Stimulated activated effector memory CD8-positive, alpha-beta T cell treated with anti-CD3 and anti-CD28 coated beads, Interleukin-12 subunit alpha, Interleukin-12 subunit beta, amount 100 ng/mL, for 72 hours (primary cell): ENCODE data around the gene TRIM72.
"Not testable (repeated sequence)": the region's sequence is repeated elsewhere in the genome, so short reads cannot be mapped to it uniquely, and the experiment has no call there.

Source experiments
- ATAC-seq: fragments of 150-1000 bp; cut with Tn5 transposase; 2 replicates; pipeline ENCODE4 v1.10.0; 2021
- DNase-seq, 2 donors: peaks; one replicate each; pipeline ENCODE4 v3.0.0; 2021 to 2022; ENCODE audit warnings: low spot score in 2 of 2
- H3K27ac Mint-ChIP-seq: one replicate; pipeline ENCODE4 v1.8.0; 2022; ENCODE audit warnings: mild to moderate bottlenecking, mixed read lengths
- H3K36me3 Mint-ChIP-seq: one replicate; pipeline ENCODE4 v1.8.0; 2022; ENCODE audit warnings: mild to moderate bottlenecking, mixed read lengths
- H3K4me1 Mint-ChIP-seq: one replicate; pipeline ENCODE4 v1.8.0; 2022; ENCODE audit warnings: mixed read lengths
- H3K4me3 Mint-ChIP-seq: one replicate; pipeline ENCODE4 v1.8.0; 2022; ENCODE audit warnings: mild to moderate bottlenecking, mixed read lengths
- H3K9me3 Mint-ChIP-seq: one replicate; pipeline ENCODE4 v1.8.0; 2022; ENCODE audit warnings: mixed read lengths

TRIM72 gene

DNA sequence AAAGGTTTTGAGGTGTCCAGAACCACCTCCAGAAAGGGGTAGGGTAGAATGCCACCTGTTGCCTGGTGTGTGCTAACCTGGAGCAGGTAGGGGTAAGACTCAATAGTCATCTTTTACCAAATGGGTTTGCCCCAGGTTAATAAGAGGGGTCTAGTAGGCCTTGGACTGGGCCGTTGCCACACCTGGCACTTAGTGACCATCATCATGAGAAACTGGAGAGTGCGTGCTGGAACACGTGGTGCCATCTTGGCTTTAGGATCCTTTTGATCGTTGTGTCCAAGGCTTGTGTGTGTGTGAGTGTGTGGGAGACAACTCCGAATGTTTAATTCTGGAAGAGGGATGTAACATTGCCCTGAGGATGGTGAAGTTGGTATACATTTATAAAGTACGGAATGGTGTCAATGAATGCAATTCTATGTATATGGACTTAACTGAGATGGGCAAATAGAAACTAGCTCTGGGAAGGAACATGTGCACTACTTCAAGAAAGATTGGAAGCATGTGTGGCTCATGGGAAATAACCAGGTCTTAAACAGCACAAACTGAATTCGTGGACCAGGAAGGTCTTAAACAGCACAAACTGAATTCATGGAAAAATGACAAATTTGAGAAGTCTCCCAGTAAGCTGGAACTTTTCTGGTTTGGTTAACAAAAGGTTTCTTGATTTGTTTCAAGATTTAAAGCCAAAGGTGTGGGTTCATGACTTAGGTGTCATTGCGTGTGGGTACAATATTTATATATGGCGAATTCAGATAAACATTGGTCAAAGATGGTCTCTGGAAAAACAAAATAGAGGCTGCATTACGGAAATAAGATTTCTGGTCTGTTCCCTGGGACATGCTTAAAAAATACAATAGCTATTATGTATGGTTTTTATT, 26.8 kb upstream of the TRIM72 start:
- Mint-ChIP-seq H3K4me3 (no peak overlapping the region), H3K4me1 (peaks cover 98% of the 10 kb centered on the region), H3K9me3 (no peaks in the 10 kb centered on the region), H3K27ac (peak overlapping the region; percentile 100), H3K36me3 (peaks cover 100% of the 10 kb centered on the region)
- no peak for ATAC-seq
- DNase-seq: no peak

DNA sequence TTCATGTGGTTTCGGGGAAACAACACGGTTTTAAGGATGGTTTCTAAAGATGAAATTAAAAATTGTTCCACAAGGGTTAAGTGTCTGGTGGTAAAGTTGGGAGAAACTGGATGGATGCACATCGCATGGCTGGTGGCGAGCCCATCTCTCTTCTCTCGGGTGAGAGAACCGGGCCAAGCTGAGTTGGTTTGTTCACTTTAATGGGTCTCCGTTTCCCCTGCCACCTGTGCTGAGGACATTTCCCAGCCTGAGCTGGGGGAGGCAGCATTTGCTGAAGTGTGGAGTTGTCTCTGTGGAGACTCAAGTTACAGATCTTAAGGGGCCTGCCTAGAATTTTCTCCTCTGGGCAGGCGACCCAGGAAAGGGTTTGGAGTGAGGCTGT, 26.1 kb upstream of the TRIM72 start:
- no peak overlapping the region for H3K4me3 Mint-ChIP-seq
- H3K4me1 Mint-ChIP-seq: peaks cover 93% of the 10 kb centered on the region
- ATAC-seq: no peak
- peak overlapping the region; percentile 100 for H3K27ac Mint-ChIP-seq
- H3K36me3 Mint-ChIP-seq: peaks cover 100% of the 10 kb centered on the region
- H3K9me3 Mint-ChIP-seq: no peaks in the 10 kb centered on the region
- DNase-seq: no peak

DNA sequence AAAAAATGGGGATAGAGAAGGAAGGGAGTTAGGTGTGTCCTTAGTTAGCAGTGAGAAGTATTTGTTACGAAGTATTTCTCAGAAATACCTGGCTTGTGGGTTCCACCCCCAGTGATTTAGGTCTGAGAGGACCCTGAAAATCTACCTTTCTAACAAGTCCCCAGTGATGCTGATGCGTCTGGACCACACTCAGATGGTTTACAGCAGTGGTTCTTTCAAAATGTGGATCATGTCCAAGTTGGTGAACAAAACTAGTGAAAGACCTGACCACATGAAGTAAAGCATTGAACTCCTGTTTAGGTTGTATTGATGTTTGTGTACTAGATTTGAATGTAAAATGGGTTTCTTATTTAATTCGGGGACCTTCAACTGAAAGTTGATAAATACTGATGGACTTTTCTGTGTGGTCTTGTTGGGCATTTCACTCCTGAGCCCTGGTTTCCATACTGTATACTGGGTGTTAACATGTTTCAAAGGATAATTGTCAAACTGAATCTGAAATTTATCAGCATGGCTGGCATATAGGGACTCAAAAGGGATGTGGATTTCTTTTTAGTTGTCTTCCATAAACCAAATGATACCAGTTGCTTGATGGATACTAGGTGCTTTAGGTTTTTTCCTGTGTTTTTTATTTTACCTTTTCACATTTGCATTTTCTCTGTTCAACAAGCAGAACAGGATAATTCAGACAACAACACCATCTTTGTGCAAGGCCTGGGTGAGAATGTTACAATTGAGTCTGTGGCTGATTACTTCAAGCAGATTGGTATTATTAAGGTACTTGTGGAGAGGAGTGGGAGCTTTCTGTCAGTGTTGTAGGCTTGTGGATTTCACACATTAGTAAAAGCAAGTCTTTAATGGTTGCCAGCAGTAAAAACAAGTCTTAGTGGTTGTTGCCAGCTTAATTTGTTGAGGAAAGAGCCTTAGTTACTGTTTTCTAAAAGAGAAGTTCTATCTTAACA, 25.2 kb upstream of the TRIM72 start:
- Mint-ChIP-seq H3K36me3 (peaks cover 100% of the 10 kb centered on the region), H3K4me3 (peak overlapping the region; percentile 19), H3K27ac (peak overlapping the region; percentile 100), H3K4me1 (peaks cover 93% of the 10 kb centered on the region), H3K9me3 (no peaks in the 10 kb centered on the region)
- ATAC-seq (no peak), DNase-seq (no peak)

DNA sequence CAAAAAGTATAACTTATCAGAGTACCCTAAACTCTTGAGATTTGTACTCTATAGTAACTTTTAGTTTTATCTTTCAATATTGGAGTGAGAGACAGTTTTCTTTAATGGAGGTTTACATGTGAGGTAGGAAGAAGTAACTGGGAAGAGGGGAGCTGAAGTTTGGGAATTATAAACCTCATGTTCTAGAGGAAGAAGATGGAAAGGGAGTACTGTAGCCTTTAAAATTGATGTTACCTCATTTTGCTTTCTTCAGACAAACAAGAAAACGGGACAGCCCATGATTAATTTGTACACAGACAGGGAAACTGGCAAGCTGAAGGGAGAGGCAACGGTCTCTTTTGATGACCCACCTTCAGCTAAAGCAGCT, 24.5 kb upstream of the TRIM72 start:
- peak overlapping the region; percentile 19 for H3K4me3 Mint-ChIP-seq
- H3K4me1 Mint-ChIP-seq: peaks cover 93% of the 10 kb centered on the region
- no peak for DNase-seq
- peaks cover 100% of the 10 kb centered on the region for H3K36me3 Mint-ChIP-seq
- no peaks in the 10 kb centered on the region for H3K9me3 Mint-ChIP-seq
- H3K27ac Mint-ChIP-seq: peak overlapping the region; percentile 100
- no peak for ATAC-seq

DNA sequence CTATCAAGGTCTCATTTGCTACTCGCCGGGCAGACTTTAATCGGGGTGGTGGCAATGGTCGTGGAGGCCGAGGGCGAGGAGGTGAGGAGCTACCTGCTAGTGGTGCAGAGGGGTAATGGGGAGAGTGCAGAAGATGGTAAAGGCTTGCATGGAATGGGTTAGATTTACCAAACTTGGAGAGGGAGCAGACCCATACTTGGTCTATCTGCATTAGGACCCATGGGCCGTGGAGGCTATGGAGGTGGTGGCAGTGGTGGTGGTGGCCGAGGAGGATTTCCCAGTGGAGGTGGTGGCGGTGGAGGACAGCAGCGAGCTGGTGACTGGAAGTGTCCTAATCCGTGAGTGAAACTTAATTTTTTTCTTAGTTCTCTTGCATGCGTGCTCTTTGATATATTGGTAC, 23.9 kb upstream of the TRIM72 start:
- Mint-ChIP-seq H3K9me3 (no peaks in the 10 kb centered on the region), H3K4me1 (peaks cover 86% of the 10 kb centered on the region), H3K4me3 (peak overlapping the region; percentile 19), H3K36me3 (peaks cover 100% of the 10 kb centered on the region), H3K27ac (peak overlapping the region; percentile 100)
- no peak for DNase-seq
- no peak for ATAC-seq

DNA sequence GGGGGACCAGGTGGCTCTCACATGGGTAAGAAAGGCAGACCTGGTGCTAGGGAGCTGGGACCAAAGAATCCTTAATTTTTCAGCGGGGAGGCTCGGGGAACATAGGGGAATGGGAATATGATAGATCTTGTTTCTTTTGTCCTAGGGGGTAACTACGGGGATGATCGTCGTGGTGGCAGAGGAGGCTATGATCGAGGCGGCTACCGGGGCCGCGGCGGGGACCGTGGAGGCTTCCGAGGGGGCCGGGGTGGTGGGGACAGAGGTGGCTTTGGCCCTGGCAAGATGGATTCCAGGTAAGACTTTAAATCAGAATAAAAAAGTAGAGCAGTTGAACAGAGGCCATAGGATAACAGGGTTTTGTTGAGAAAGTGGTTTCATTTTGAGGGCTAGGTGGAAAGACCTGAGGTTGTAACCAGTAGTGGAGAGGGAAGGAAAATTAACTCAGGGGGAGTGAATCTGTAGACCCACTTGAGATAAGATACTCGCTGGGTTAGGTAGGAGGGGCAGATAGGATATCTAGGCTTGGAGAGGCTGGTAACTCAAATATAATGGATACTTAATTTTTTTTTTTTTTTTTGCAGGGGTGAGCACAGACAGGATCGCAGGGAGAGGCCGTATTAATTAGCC, 23.0 kb upstream of the TRIM72 start:
- no peak for ATAC-seq
- H3K9me3 Mint-ChIP-seq: no peaks in the 10 kb centered on the region
- H3K4me1 Mint-ChIP-seq: peaks cover 79% of the 10 kb centered on the region
- peak overlapping the region; percentile 100 for H3K27ac Mint-ChIP-seq
- H3K4me3 Mint-ChIP-seq: no peak overlapping the region
- H3K36me3 Mint-ChIP-seq: peaks cover 100% of the 10 kb centered on the region
- DNase-seq: no peak

DNA sequence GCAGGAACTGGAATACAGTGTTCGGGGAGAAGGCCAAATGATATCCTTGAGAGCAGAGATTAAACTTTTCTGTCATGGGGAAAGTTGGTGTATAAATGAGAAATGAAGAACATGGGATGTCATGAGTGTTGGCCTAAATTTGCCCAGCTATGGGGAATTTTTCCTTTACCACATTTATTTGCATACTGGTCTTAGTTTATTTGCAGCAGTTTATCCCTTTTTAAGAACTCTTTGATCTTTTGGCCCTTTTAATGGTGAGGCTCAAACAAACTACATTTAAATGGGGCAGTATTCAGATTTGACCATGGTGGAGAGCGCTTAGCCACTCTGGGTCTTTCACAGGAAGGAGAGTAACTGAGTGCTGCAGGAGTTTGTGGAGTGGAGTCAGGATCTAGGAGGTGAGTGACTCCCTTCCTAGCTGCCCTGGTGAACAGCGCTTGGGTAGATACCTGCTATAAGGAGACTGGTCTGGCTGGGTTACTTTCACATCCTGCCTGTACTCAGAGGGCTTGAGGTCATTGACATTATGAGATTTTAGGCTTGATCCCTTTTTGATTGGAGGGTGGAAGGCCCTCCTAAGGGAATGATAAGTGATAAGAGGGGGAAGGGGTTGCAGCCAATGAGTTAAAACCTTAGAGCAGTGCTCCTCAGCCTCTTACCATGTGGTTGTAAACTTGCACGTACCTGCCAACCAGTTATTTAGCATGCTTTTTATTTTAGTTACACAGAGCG, 22.1 kb upstream of the TRIM72 start:
- Mint-ChIP-seq H3K4me3 (no peak overlapping the region), H3K36me3 (peaks cover 100% of the 10 kb centered on the region), H3K4me1 (peaks cover 74% of the 10 kb centered on the region), H3K9me3 (no peaks in the 10 kb centered on the region), H3K27ac (peak overlapping the region; percentile 100)
- ATAC-seq (no peak), DNase-seq (no peak)

DNA sequence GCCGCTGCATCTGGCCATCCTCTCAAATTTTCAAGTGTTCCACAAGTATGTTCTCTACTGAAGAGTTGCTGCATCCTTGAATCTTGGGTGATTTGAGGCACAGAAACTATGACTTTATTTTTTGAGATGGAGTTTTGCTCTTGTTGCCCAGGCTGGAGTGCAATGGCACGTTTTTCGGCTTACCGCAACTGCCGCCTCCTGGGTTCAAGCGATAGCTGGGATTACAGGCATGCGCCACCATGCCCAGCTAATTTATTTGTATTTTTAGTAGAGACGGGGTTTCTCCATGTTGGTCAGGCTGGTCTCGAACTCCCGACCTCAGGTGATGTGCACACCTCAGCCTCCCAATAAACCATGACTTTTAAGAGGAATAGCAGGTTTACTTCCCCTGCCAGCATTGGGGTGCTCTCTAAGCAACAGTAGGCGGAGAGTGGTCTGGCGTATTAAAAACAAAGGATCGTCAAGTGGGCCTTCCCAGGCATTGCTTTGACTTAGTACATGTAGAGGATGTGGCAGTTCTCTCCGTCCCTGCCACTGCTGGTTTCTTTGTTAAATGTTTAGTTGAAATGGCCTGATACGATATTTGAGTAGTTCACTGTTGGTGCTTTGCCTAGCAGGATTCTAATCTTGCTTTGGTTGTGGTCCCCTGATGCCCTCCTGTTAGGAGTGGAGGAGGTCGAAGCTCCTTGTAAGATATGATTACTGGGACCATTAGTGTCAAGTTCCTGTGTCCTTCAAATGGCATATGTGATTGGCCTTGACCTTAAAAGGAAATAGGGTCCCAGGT, 20.9 kb upstream of the TRIM72 start:
- Mint-ChIP-seq H3K27ac (peak overlapping the region; percentile 50), H3K4me3 (no peak overlapping the region), H3K4me1 (peaks cover 63% of the 10 kb centered on the region), H3K36me3 (peaks cover 100% of the 10 kb centered on the region), H3K9me3 (no peaks in the 10 kb centered on the region)
- DNase-seq: no peak
- no peak for ATAC-seq

DNA sequence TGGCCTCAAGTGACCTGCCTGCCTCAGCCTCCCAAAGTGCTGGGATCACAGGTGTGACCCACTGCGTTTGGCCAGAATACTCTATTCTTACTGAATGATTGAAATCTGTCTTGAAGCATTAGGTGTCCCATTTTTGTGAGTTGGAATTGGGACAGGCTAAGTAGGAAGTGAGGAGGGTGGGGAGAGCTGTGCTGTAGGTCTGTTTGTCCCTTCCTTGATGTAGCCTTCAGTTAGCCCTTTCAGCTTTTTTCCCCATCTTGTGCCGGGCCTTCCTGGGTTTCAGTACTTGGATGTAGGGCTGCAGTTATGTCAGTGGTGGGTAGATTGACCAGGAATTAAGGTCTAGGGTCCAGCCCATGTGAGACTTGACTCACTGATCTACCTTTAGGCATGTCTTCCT, 20.0 kb upstream of the TRIM72 start:
- ATAC-seq (no peak), DNase-seq (no peak)
- no peaks in the 10 kb centered on the region for H3K9me3 Mint-ChIP-seq
- H3K36me3 Mint-ChIP-seq: peaks cover 98% of the 10 kb centered on the region
- no peak overlapping the region for H3K4me3 Mint-ChIP-seq
- H3K4me1 Mint-ChIP-seq: peaks cover 62% of the 10 kb centered on the region
- peak overlapping the region; percentile 50 for H3K27ac Mint-ChIP-seq

DNA sequence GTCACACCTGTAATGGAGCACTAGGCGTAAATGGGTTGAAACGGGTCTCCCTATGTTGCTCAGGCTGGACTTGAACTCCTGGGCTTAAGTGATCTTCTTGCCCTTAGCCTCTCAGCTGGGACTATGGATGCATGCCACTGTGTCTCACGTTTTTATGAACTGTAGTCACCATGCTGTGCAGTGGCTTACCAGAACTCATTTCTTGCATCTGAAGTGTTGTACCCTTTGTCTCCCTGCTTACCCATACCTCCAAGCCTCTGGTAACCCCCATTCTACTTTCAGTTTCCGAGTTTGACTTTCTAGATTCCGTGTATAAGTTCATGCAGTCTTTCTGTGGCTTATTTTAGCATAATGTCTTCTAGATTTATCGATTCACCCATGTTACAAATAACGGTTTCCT, 19.0 kb upstream of the TRIM72 start:
- peak; percentile 62 for ATAC-seq
- Mint-ChIP-seq H3K9me3 (no peaks in the 10 kb centered on the region), H3K27ac (no peak overlapping the region), H3K4me1 (peaks cover 62% of the 10 kb centered on the region), H3K4me3 (no peak overlapping the region), H3K36me3 (peaks cover 92% of the 10 kb centered on the region)
- DNase-seq: no peak

DNA sequence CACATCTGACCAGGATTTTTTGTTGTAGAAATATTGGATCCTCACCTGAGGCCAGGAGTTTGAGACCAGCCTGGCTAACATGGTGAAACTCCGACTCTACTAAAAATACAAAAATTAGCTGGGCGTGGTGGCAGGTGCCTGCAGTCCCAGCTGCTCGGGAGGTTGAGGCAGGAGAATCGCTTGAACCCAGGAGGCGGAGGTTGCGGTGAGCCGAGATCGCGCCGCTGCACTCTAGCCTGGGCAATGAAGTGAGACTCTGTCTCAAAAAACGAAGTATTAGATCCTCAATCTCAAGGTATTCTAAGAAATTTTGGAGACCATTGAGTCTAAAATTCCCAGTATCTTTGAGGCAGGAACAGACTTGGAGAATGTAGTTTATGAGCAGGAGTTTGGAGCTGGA, 18.1 kb upstream of the TRIM72 start:
- H3K9me3 Mint-ChIP-seq, H3K4me3 Mint-ChIP-seq, H3K27ac Mint-ChIP-seq, DNase-seq, ATAC-seq: not testable (repeated sequence)
- Mint-ChIP-seq H3K4me1 (peaks cover 58% of the 10 kb centered on the region), H3K36me3 (peaks cover 92% of the 10 kb centered on the region)

DNA sequence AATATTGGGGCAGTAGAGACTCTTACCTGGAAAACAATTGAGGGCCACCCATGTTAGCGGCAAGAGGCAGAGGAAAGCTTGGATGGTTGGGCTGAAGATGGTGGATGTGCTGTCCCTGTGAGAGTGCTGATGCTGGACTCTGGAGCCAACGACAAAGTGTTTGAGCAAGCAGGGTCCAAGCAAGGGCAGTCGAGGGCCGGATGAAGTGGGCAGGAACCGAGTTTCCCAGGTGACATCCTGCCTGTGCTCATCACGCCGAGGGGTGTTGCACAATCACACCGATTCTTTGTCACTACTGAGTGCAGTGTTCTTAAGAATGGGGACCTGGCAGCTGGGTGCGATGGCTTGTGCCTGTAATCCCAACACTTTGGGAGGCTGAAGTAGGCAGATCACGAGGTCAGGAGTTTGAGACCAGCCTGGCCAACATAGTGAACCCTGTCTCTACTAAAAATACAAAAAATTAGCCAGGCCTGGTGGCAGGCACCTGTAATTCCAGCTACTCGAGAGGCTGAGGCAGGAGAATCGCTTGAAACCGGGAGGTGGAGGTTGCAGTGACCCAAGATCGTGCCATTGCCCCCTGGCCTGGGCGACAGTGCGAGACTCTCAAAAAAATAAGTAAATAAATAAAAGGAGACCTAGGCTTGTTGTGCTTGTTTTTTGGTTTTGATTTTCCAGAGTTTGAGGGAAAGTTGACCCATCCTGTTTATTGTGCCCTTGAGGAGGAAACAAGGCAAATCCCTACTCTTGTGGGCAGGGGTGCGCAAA, 17.4 kb upstream of the TRIM72 start:
- Mint-ChIP-seq H3K9me3 (no peaks in the 10 kb centered on the region), H3K36me3 (peaks cover 92% of the 10 kb centered on the region), H3K4me1 (peaks cover 58% of the 10 kb centered on the region), H3K4me3 (no peak overlapping the region), H3K27ac (no peak overlapping the region)
- ATAC-seq: no peak
- DNase-seq: no peak

DNA sequence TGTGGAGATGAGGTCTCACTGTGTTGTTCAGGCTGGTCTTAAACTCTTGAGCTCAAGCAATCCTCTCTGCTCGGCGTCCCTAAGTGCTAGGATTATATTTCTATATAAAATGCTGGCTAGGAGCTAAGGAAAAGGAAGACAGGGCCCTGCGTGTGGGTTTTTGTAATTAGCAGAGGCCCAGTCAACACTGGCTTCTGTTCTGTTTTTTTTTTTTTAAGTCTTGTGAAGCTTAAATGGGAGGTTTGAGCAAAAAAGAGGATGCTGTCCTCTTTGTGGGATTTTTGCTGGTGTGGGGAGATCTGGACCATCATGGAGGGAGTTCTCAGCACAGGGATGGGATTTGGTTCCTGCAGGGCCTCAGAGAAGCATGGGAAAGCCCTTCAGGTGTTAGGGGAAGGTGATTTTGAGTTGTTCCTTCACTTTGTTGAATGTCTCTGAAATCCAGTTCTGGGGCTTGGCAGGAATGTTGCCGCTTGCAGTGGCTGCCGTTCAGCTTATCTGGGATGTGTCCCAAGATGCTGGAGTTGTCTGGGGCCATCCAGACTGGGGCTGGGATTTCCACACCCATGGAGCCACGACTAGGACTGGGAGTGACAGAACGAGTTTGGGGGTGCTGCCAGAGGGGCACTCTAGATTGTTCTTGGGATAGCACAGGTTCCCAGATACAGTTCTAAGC, 15.6 kb upstream of the TRIM72 start:
- Mint-ChIP-seq H3K9me3 (no peaks in the 10 kb centered on the region), H3K36me3 (peaks cover 85% of the 10 kb centered on the region), H3K27ac (peak overlapping the region; percentile 44), H3K4me1 (peaks cover 59% of the 10 kb centered on the region), H3K4me3 (no peak overlapping the region)
- no peak for DNase-seq
- ATAC-seq: no peak
